ENCODE data around the gene TBC1D13.

- TF ChIP-seq EZH2 (IDR thresholded peaks at IDR 0.05; ENCODE audit: borderline replicate concordance, insufficient read depth, low read depth, low read length, poor library complexity, severe bottlenecking) (no peak), CTCF (IDR thresholded peaks at IDR 0.05) (no peak)
These were observed 46.6 kb downstream of the TBC1D13 start for GRCh38 chr9:128833696-128834095.

All from B cell (primary cell).